Measurements from ENCODE around the gene KLHDC2. TPM values are rescaled to one million over a fixed set of nuclear protein-coding genes. Genes with fewer than 3 reads are reported as not detected.
"Not testable (repeated sequence)": the region's sequence is repeated elsewhere in the genome, so short reads cannot be mapped to it uniquely, and the experiment has no call there.

The KLHDC2 gene
- total RNA-seq, 2 donors from 2014 or later, result 43.1 to 48.7 TPM

DNA sequence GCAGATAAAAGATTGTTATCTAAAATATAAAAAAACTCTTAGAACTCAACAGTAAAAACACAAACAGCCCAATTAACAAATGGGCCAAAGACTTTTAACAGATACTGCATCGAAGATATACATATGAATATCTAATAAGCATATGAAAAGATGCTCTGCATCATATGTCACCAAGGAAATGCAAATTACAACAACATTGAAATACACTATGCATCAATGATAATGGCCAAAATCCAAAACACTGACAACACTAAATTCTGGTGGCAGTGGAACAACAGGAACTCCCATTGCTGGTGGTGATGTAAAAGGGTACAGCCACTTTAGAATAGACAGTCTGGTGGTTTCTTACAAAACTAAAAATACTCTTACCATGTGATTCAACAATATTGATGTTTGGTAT is 40.8 kb downstream of the KLHDC2 start:
- no peaks in the 10 kb centered on the region for H3K27me3 Mint-ChIP-seq (ENCODE audit: low read depth)
- no peak overlapping the region for H3K4me3 Mint-ChIP-seq
- ATAC-seq (replicated peaks in 1 of 2), result no peak
- H3K9me3 Mint-ChIP-seq, result peaks cover 0 to 2% of the 10 kb centered on the region in 2 donors
- H3K36me3 Mint-ChIP-seq (ENCODE audit: insufficient read depth in 2 of 2), result peaks cover 10 to 30% of the 10 kb centered on the region in 2 donors
- no peaks in the 10 kb centered on the region for H3K4me1 Mint-ChIP-seq (ENCODE audit: low read depth)
- no peak for DNase-seq
- H3K27ac Mint-ChIP-seq, result no peak overlapping the region

DNA sequence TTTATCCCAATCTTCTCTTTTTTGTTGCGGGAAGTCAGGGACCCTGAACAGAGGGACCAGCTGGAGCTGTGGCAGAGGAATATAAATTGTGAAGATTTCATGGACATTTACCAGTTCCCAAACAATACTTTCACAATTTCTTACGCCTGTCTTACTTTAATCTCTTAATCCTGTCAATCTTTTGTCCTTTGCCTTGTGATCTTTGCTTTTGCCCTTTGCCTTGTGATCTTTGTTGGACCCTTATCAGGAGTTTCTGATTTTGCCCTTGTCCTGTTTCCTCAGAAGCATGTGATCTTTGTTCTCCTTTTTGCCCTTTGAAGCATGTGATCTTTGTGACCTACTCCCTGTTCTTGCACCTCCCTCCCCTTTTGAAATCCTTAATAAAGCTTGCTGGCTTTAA is 48.2 kb downstream of the KLHDC2 start:
- not testable (repeated sequence) for DNase-seq; H3K27me3 Mint-ChIP-seq (ENCODE audit: low read depth); ATAC-seq (replicated peaks in 1 of 2); H3K4me1 Mint-ChIP-seq (ENCODE audit: low read depth); H3K27ac Mint-ChIP-seq; H3K9me3 Mint-ChIP-seq; H3K4me3 Mint-ChIP-seq
- peaks cover 30 to 56% of the 10 kb centered on the region in 2 donors for H3K36me3 Mint-ChIP-seq (ENCODE audit: insufficient read depth in 2 of 2)

DNA sequence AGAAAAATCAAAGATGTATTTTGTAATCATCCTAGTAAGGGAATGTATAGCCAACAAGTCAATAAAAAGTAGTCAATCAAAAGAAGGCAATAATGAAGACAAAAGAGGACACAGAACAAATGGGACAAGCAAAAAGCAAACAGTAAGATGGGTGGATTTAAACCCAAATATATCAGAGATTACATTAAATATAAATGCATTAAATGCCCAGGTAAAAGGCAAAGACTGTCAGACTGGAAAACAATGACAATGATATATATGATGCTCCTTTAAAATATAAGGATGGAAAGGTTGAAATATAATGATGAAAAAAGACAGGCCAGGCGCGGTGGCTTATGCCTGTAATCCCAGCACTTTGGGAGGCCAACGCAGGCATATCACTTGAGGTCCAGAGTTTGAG is 48.9 kb downstream of the KLHDC2 start:
- peaks cover 30 to 52% of the 10 kb centered on the region in 2 donors for H3K36me3 Mint-ChIP-seq (ENCODE audit: insufficient read depth in 2 of 2)
- H3K9me3 Mint-ChIP-seq, result peaks cover 6 to 7% of the 10 kb centered on the region in 2 donors
- no peak overlapping the region for H3K27ac Mint-ChIP-seq
- no peaks in the 10 kb centered on the region for H3K27me3 Mint-ChIP-seq (ENCODE audit: low read depth)
- no peak overlapping the region for H3K4me3 Mint-ChIP-seq
- DNase-seq (no peak), ATAC-seq (replicated peaks in 1 of 2) (no peak)
- no peaks in the 10 kb centered on the region for H3K4me1 Mint-ChIP-seq (ENCODE audit: low read depth)

DNA sequence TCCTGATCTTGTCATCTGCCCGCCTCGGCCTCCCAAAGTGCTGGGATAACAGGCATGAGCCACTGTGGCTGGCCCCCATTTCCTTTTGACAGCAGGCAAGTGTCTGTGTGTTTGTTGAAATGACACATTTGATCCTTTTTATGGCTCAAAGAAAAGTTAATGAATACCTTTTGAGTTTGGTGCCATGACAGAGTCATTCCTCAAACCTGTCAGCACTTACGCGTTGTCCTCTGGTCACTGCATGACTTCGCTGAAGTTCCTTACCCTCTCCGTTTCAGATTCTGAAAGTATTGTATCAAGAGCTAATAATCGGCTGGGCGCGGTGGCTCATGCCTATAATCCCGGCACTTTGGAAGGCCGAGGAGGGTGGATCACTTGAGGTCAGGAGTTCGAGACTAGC is 52.2 kb downstream of the KLHDC2 start:
- ATAC-seq (replicated peaks in 1 of 2) (no peak), DNase-seq (no peak)
- Mint-ChIP-seq H3K4me3 (no peak overlapping the region), H3K4me1 (ENCODE audit: low read depth) (no peaks in the 10 kb centered on the region), H3K27me3 (ENCODE audit: low read depth) (no peaks in the 10 kb centered on the region), H3K9me3 (peaks cover 4 to 7% of the 10 kb centered on the region in 2 donors), H3K27ac (no peak overlapping the region), H3K36me3 (ENCODE audit: insufficient read depth in 2 of 2) (peaks cover 27 to 58% of the 10 kb centered on the region in 2 donors)

DNA sequence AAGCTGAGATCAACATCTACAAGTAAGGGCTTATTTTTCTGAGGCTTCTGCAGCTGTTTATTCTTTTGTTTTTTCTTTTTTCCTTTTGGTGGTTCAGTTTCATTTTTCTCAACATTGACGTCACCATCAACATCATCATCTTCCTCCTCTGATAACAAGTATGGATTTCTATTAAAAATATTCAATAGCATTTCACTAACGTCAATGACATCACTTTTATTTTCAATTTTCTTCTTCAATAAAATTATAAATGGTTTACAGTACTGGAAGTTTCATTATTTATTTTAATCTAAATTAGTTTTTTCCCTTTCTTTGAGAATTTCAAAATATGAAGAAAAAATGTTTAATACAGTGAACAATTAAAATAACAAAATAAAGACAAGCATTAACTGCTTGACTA is 60.7 kb downstream of the KLHDC2 start:
- H3K4me1 Mint-ChIP-seq (ENCODE audit: low read depth), result no peaks in the 10 kb centered on the region
- H3K36me3 Mint-ChIP-seq (ENCODE audit: insufficient read depth in 2 of 2), result peaks cover 10 to 50% of the 10 kb centered on the region in 2 donors
- no peak for DNase-seq
- H3K9me3 Mint-ChIP-seq, result no peaks in the 10 kb centered on the region
- no peak overlapping the region for H3K27ac Mint-ChIP-seq
- ATAC-seq (replicated peaks in 1 of 2), result no peak
- no peaks in the 10 kb centered on the region for H3K27me3 Mint-ChIP-seq (ENCODE audit: low read depth)
- H3K4me3 Mint-ChIP-seq, result no peak overlapping the region

Other genes starting within 250 kb of the KLHDC2 start
- 1,000 to 10,000 TPM; 2,081 to 2,628 TPM for gene RPS29, start 181.8 kb upstream of the KLHDC2 start, total RNA-seq
- gene LRR1, start 169.2 kb upstream of the KLHDC2 start, total RNA-seq, result 10 to 100 TPM; 44.1 to 53.1 TPM
- 100 to 1,000 TPM; 217 to 225 TPM for gene RPL36AL, start 147.5 kb upstream of the KLHDC2 start, total RNA-seq
- gene MGAT2, start 147.4 kb upstream of the KLHDC2 start, total RNA-seq, result 10 to 100 TPM; 41.6 to 52.7 TPM
- gene DNAAF2, start 132.9 kb upstream of the KLHDC2 start, total RNA-seq, result 1 to 10 TPM; 6.0 to 6.6 TPM
- gene POLE2, start 79.9 kb upstream of the KLHDC2 start, total RNA-seq, result 10 to 100 TPM; 24.5 to 30.0 TPM
- 1 to 10 TPM; 5.1 to 5.5 TPM for gene KLHDC1, start 75.0 kb upstream of the KLHDC2 start, total RNA-seq
- 10 to 100 TPM; 68.8 to 71.7 TPM for gene NEMF, start 84.6 kb downstream of the KLHDC2 start, total RNA-seq
- gene ARF6, start 124.9 kb downstream of the KLHDC2 start, total RNA-seq, result 100 to 1,000 TPM; 218 to 219 TPM

Data from activated T-cell treated with anti-CD3 and anti-CD28 coated beads, Interleukin-2, amount 50 U/mL, for 72 hours (primary cell).